GM18517 (cell line): Measurements from ENCODE around the gene SYAP1.
A peak's percentile ranks its signal among the peaks of the same experiment; 100 is the strongest.
"Not testable (repeated sequence)": the region's sequence is repeated elsewhere in the genome, so short reads cannot be mapped to it uniquely, and the experiment has no call there.

Source experiments
- ATAC-seq: cut with Tn5 transposase; IDR thresholded peaks from one replicate; pipeline ENCODE4 v1.9.1; 2021; ENCODE audit warnings: mild to moderate bottlenecking, moderate library complexity; ENCODE audit not compliant: unreplicated experiment

The SYAP1 gene

DNA sequence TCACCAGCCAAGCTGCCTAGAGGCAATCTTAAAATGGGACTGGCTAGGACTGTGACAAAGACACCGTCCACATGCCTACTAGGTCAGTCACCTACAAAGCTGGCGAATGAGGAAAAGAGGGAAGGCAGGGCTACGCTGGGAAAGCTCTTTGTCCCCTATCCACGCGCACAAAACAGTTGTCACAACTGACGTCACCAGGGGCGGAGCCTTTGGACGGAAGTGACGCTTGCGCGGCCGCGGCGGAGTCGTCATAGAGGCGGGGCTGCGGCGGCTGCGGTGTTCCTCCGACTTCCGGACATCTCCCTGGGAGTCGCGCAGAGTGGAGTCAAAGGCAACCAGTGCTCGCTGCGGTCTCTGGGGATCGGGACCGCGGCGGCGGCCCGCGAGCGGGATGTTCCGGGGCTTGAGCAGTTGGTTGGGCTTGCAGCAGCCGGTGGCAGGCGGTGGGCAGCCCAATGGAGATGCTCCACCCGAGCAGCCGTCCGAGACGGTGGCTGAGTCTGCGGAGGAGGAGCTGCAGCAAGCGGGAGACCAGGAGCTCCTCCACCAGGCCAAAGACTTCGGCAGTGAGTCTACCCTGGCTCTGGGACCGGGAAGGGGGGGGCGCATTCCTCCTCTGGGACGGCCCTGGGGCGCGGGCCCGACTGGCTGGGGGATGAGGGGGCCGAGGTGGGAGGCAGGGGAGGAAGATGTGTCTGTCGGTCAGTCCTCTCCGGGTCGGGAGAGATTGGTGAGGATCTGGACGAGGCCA, at the start of gene SYAP1:
Gene SYAP1 (plus strand): TSS at position 279 of the 751 bp plus-strand sequence. CDS start 113 bp downstream, at position 392.
- ATAC-seq: peak; percentile 97

- ATAC-seq: no peak
Observed at GRCh38 chrX:16671005-16671404, 48.4 kb upstream of the SYAP1 start.

- no peak for ATAC-seq
Observed at GRCh38 chrX:16678689-16679088, 40.7 kb upstream of the SYAP1 start.

DNA sequence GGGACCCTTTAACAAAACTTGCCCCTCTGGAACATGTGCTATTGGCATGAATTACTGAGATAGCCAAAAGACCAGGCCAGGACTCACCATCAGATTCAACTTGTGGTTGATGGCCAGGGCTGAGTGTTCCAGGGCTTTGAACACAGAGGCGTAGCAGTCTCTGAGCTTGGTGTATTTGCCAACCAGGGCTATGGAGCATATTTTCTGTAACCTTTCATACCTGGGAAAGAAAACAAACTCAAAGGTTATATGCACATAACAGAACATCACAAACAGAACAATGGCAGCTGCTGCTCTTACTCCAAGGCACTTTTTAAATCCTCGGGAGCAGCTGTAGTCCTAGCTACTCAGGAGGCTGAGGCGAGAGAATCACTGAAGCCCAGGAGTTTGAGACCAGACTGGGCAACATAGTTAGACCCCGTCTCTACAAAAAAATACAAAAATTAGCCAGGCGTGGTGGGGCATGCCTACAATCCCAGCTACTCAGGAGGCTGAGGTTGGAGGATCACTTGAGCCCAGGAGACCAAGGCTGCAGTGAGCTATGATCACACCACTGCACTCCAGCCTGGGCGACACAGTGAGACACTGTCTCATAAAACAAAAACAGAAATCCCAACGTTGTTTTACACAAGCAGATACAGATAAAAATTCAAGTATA, 36.3 kb upstream of the SYAP1 start:
- no peak for ATAC-seq

DNA sequence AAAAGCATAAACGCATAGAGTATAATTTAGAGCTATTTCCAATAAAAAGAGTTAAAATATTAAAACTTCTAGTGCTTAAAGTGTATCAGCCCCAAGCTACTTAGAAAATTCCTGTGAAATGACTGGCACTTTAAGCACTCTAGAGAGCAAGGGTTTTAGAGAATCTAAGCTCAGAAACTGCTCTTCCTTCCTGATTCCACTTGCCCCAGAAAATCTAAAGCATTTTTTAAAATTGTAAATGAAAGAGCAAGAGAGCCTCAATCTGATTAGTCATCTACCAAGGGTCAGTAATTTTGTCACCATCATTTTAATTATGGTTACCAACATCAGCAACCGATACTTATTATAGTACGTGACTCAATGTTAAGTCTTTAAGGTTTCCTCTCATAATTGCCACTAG, 31.9 kb upstream of the SYAP1 start:
- ATAC-seq: no peak

DNA sequence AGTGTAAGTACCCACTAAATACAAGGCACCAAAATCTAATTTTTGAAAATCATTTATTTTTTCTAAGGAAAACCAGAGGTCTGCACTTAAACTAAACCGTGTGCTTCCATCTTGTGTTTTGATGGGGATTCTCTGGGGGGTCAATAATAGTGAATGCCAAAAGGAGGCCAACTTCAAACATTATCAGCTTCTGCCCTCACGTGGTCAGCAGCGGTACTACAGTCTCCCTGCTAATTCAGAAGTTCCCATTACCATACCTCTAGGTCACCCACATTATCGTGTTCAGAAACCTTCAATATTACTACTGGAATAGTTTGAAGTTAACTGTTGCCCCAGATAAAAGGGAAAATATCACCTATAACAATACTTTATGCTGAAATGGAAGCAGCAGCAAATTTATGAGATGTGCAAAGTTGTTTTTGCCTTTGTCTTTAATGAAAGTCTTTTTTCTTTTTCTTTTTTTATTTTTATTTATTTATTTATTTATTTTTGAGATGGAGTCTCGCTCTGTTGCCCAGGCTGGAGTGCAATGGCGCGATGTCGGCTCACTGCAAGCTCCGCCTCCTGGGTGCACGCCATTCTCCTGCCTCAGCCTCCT, 24.2 kb upstream of the SYAP1 start:
- ATAC-seq: peak; percentile 75

GRCh38 chrX:16696956-16697355, 22.5 kb upstream of the SYAP1 start:
- ATAC-seq: no peak

GRCh38 chrX:16699389-16699788, 20.0 kb upstream of the SYAP1 start:
- ATAC-seq: no peak

DNA sequence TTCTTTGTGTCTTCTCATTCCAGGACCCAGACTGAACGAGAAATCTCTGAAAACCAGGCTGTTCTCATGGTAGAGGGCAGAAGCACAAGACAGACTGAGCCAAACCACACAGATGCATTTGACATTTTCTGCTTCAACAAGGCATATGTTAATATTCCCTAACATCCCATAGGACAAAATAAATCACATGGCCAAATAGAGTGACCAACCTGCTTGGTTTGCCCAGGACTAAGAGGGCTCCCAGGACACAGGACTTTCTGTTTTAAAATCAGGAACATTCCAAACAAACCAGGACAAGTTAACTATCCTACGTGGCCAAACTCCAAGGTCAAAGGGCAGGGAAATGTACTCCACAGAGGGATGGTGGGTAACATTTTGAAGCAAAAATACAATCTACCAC, 18.7 kb upstream of the SYAP1 start:
- ATAC-seq: no peak

DNA sequence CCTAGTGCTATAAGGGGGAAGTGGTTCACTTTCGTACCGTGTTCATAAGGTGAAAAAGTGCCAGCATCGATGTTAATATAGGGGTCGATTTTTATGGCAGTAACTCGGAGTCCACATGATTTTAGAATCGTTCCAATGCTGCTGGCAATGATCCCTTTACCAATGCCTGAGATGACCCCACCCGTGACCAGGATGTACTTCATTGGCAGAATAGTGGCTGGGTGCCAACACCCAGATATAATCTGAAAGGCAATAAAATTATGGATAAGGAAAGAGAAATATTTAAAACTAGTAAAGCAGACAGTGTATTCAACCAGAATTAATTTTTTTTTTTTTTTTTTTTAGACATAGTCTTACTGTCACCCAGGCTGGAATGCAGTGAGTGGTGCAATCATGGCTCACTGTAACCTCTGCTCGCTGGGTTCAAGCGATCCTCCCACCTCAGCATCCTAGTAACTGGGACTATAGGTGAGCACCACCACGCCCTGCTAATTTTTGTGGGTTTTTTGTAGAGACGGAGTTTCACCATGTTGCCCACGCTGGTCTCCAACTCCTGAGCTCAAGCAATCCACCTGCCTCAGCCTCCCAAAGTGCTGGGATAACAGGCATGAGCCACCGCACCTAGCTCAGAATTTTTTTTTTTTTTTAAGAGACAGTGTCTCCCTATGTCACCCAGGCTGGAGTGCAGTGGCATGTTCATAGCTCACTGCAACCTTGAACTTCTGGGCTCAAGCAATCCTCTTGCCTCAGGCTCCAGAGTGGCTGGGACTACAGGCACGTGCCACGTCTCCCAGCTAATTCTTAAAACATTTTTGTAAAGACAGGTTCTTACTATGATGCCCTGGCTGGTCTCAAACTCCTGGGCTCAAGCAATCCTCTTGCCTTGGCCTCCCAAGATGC, 16.5 kb upstream of the SYAP1 start:
- ATAC-seq: no peak

DNA sequence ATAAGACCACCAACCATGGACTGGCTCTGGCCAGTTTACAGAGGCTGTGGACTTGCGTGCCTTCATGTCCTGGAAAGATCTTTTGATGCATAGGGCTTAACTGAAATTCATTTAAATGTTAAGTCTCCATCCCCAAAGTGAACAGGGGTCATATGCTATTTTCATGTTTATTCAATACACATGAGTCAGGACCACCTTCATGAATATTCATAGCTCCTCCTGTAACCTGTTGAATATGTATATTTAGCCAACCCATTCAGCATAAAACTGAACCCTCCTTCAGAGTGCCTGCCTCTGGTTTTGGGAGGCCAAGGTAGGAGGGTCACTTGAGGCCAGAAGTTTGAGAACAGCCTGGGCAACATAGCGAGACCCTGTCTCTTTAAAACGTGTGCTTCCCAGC, 14.0 kb upstream of the SYAP1 start:
- ATAC-seq: no peak

DNA sequence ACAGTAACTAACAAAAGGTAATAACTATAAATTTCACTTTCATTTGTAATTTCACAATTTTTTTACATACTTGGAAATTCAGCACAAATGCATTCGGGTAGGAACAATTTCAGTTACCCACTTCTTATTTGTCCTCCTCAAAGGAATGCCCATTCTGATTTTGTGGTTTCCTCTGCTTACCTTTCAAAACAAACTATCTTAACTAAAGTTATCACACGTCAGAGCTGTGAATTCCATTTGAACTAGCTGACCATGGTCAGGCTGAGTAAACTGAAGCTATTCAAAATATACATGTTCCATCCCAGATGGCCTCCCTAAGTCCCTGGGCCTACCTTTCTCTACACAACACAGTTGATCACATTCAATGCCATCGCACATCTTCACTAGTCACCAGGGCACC, 11.4 kb upstream of the SYAP1 start:
- ATAC-seq: no peak

DNA sequence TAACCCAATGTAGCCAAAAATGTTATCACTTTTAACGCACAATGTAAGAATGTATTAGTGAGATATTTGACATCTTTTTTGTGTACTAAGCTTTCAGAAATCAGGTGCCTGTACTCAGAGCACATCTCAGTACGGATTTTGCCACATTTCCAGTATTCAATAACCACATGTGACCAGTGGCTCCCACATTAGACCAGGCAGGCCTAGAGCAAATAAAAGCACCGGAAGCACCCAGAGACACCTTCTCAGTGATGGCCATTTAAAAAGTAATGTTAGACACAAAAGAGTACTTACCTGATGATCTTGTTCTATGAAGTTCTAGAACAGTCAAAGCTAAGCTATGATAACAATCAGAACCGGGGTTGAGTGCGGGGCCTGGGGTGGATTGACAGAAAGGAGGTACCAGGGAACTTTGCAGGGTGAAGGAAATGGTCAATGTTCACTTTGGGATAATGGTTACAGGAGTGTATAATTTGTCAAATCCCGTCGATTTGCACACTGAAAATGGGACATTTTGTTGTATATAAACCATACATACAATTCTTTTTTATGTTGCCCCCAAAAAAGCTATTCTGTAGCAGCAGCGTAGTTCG, 8.1 kb upstream of the SYAP1 start:
- ATAC-seq: no peak

DNA sequence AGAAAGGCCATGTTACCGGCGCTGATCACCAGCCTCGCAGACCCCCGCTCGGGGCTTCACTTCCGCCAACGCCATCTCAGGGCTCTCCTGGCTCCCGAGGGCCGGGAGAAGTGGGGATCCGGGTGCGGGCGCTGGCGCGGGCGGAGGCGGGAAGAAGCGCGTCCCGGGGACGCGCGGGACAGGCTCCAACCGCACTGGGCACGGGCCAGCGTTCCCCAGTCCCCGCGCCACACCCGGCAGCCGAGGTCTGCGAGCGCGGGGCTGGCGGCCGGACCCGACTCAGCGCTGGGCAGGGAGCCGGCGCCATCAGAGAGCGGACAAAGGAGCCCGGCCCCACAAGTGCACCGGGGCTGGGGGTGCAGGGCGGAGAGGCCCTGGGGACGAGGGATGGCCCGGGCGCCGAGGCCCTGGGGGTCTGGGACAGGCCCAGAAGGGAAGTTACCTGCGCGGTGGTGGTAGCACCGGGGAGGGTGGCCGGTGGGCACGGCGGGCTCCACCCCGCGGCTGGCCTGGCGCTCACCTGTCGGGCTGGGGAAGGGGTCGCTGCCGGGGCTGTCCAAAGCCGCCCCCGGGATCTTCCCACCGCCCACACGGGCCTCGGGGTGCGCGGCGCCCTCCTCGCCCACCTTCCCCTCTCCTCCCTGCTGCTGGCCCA, 7.4 kb upstream of the SYAP1 start:
- peak; percentile 30 for ATAC-seq

- peak; percentile 64 for ATAC-seq
Observed at GRCh38 chrX:16712548-16713155, 6.8 kb upstream of the SYAP1 start, which contains the start of gene CTPS2. CTPS2 (minus strand) TSS chrX:16712669; CDS start chrX:16702902, 9,767 bp downstream.

GRCh38 chrX:16714504-16714903, 4.9 kb upstream of the SYAP1 start:
- no peak for ATAC-seq

- ATAC-seq: not testable (repeated sequence)
Observed at GRCh38 chrX:16715638-16716037, 3.8 kb upstream of the SYAP1 start.

GRCh38 chrX:16716451-16716850, 3.0 kb upstream of the SYAP1 start:
- not testable (repeated sequence) for ATAC-seq

DNA sequence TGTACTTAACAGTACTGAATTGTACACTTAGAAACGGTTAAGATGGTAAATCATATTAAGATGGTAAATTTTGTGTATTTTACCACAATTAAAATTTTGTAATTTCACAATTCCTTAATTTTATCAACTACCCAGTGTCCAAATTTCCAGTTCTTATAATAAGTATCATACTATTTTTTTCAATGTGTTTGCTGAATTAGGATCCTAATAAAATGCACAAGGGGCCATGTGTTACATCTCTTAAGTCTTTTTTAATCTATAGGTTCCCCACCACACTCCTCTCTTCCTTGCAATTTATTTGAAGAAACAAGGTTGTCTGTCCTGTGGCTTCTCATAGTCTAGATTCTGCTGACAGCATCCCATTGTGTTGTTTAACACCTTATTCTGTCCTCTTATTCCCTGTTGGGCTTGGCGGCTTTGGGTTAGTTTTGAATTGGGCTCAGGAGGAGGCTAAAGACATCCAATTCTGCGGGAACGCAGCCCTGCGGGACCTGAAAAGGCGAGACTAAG, 533 bp upstream of the SYAP1 start:
- ATAC-seq: peak; percentile 56
